Activated CD4-positive, alpha-beta T cell treated with anti-CD3 and anti-CD28 coated beads, Interleukin-2, amount 50 U/mL, for 1 hour (primary cell): ENCODE data around the gene ATP6V0C.
"Not testable (repeated sequence)": the region's sequence is repeated elsewhere in the genome, so short reads cannot be mapped to it uniquely, and the experiment has no call there.

Experiments used
- DNase-seq: peaks from one replicate; pipeline ENCODE4 v3.0.0-alpha.2; 2020

Gene ATP6V0C

DNA sequence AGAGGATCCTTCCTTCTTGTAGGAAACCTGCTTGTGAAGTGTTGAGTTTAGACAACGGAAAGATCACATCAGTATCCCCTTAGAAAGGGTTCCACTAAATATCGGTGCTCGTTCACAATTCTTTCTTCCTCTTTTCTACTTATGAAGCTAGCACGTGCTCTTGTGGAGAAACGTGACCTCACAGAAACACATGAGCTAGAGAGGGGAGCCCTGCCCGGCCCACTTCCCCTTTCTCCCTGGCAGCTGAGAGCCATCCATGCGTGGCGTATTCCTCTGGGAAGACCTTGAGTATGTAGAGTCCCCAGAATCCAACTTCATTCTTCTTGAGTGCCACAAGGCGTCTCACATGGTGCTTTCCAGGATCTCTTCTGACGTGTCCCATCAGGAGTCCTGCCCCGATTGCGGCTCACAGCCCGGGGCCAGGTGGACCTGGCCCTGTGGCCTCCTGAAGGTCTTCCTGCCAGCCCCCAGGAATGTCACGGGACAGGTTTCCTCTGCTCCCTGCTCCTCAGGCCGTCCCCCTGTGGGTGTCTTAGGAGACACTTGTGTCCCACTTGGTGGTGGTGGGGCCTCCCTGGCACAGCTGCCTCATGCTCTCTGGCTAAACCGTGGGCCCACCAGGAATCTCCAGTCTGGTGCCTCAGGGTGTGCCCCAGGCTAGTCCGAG is 46.5 kb downstream of the ATP6V0C start:
- DNase-seq: not testable (repeated sequence)

DNA sequence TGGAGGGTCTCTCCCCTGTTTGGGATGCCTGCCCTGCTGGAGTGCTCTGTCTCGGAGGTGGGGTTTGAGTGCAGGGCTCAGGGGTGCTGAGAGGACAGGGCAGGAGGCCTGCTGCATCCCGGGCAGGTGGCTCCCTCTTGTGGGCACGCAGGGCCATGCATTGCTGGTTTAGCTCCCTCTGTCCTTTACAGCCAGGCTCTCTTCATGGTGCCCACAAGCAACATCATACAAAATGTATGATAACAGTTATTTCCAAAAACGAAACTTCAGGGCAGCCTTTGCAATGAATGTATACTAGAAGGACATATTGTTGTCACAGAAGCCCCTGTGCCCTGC is 47.0 kb downstream of the ATP6V0C start:
- peak; percentile 64 for DNase-seq

- DNase-seq: not testable (repeated sequence)
Measured at GRCh38 chr16:2567506-2567905, 53.8 kb downstream of the ATP6V0C start.

DNA sequence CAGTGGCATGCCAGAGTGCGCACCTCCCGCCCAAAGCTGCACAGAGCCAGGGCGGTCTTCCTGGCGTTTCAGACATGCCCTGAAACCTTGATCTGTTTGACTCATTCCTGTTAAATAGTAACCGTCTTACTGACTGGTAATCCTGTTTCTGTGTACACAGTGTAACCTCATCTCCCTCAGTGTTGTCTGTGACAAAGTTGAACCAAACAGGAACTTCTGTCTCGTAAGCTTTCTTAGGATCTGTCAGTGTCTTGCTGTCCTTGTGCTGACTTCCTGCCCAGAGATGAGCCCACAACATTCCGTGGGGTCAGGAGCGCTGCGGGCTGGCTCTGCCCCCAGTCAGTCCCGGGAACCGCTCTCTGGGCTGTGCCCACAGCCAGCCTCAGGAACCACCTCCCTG is 54.8 kb downstream of the ATP6V0C start:
- DNase-seq: not testable (repeated sequence)
